Measurements from ENCODE around the gene ZNF837.
"Not testable (repeated sequence)": the region's sequence is repeated elsewhere in the genome, so short reads cannot be mapped to it uniquely, and the experiment has no call there.

The ZNF837 gene

DNA sequence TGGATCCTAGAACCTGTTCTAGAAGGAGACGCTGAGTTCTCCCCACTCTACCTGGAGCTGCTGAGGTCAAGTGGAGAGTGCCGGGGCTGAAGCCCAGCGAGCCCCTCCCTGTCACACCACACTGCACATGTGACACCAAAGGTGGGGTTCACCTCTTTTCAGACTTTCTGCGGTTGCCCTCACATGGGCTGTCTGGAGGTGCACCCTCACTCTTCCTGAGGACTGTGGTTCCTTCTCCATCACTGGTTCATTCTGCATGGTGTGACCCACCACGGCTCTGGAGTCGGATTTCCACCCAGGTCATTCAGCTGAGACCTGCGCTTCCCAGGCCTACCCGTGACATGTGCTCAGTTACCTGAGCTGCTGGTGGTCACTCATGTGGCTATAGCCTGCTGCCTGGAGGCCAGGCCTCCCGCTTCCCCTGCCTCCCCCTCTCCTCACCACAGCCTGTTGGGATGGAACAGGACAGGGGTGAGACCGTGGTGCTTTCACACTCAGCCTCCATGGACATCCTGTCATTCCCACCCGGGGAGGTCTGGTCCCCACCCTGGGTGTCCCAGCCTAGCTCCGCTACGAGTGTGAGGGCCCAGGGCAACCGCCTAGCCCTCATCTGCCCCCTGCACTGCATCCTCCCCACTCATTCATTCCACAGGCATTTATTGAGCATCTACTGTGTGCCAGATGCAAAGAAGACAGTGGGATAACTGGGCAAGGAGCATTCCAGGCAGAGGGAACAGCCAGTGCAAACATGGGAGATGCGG is 26.9 kb downstream of the ZNF837 start:
- DNase-seq: peak in 2 of 10 donors; percentile 23 to 42
- intact Hi-C loops (cut with DNase I): no loop called here

GRCh38 chr19:58352760-58353671 is 27.8 kb downstream of the ZNF837 start, which contains the start of gene A1BG:
TSS of gene A1BG (minus strand) at chr19:58353492. CDS start at chr19:58353437, 55 bp downstream.
- intact Hi-C loops (cut with DNase I): no loop called here
- peak in 2 of 10 donors; percentile 59 to 77 for DNase-seq

DNA sequence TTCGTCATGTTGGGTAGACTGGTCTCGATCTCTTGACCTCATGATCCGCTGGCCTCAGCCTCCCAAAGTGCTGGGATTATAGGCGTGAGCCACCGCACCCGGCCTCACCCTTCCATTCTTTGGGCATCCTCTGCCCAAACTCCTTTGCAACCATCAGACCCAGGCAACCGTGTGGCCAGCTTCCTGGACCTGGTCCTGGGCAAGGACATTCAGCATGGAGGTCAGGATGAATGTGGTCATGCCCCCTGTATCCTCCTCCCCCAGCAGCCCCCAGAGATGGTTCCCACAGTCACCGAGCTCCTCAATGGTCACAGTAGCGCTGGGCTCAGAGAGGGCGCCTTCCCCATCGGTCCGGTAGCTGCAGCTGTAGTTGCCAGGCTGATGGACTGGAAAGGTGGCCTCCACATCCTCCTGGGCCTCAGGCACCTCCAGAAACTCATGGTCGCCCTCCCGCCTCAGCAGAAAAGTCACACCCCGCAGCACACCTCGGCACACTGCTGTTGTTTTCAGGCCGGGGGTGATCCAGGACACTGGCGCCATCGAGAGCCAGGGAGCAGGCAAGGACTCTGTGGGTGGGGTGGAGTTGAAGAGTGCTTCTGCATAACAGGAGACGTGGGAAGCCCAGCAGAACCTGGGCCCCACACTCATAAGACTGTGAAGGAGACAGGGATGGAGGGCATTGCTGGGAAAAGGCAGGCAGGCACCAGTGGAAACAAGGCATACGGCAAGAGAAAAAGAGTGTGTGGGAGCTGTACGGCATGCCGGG is 28.7 kb downstream of the ZNF837 start:
- intact Hi-C loops (cut with DNase I): no loop called here

GRCh38 chr19:58351558-58351878 is 29.3 kb downstream of the ZNF837 start:
- DNase-seq: no peak
- intact Hi-C loops (cut with DNase I): no loop called here

More for the DNA sequence above, 28.7 kb downstream of the ZNF837 start:
- DNase-seq: peak in 2 of 10 donors; percentile 68 to 76

DNA sequence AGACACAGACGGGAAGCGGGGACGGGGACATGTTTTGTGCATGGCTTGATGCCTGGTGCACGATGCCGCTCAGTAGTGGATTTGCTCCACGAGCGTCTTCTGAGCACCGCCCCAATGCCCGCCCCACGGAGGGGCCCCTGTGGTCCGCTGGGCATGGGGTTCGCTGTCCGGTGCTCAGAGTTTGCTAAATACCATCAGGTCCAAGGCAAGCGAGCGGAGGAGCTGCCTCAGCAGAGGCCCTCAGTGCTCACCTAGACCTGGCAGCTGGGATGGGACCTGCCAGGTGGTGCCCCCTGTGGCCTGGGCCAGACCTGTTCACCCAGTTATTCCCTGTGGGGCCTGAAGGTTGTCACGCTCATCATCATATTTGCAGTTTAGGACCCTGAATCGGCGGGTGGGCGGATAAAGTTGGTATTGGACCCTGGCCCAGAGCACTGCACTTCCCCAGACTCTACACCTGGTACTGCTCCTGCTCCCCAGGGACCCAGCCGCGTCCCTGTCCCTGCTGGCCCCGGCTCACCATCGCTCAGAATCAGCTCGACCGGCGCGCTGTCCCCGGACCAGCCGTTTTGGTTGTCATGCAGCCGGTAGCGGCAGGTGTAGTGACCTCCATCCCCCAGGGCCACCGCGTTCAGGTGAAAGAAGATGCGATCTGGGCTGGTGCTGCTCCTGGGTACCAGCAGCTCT is 29.8 kb downstream of the ZNF837 start:
- intact Hi-C loops (cut with DNase I): no loop called here
- peak in 2 of 10 donors; percentile 73 to 76 for DNase-seq

DNA sequence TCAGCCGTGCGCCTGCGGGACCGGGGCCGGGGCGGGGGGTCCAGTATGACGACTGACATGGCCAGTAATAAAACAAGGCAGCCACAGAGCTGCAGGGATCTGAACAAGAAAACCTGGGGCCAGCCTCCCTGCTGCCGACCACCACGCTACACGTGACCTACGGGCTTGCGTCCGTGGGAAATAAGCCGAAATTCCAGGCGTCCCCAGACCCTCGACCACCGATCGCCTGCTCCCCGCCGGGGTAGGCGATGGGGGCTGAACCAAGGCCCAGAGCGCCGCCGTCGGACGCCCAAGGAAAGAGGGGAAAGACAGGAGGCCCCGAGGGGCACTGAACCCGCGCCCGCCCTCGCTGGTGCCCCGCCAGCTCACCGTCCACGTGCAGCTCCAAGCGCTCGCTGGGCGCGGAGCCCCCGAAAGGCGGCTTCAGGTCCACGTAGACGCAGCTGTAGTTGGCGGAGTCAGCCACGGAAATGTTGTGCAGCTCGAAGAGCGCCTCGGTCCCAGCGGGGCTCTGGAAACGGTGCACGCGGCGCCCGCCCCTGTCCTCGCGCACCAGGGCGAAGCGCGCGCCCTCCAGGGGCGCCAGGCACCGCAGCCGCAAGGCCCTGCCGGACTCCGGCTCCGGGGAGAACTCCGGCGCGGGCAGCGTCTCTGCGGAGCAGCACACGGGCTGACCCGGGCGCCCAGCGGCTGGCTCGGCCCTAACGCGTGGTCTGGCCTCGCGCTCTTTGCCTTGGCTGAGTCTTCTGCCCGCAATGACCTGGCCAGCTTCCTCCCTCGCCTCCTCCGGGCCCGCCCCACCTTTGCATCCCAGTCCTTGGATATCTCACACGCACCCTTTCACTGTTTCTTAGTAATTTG is 30.6 kb downstream of the ZNF837 start:
- DNase-seq: peak in 3 of 10 donors; percentile 50 to 73 (median 67)
- intact Hi-C loops (cut with DNase I): no loop called here

DNA sequence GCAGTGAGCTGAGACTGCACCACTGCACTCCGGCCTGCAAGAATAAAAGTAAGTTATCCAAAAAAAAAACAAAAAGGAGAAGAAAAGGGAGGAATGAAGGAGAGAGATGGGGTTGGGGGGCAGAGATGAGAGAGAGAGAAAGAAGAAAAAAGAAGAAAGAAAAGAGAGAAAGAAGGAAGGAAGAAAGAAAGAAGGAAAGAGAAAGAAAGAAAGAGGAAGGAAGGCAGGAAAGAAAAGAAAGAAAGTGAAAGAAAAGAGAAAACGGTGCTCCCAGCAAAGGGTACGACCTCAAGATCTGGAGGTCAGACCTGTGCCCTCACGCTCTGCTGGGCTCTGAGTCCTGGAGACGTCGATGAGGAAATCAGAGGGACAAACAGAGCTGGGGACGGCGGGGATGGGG is 31.2 kb downstream of the ZNF837 start:
- DNase-seq: no peak
- intact Hi-C loops (cut with DNase I): no loop called here

GRCh38 chr19:58348080-58348479 is 32.8 kb downstream of the ZNF837 start:
- DNase-seq; intact Hi-C loops (cut with DNase I): not testable (repeated sequence)

DNA sequence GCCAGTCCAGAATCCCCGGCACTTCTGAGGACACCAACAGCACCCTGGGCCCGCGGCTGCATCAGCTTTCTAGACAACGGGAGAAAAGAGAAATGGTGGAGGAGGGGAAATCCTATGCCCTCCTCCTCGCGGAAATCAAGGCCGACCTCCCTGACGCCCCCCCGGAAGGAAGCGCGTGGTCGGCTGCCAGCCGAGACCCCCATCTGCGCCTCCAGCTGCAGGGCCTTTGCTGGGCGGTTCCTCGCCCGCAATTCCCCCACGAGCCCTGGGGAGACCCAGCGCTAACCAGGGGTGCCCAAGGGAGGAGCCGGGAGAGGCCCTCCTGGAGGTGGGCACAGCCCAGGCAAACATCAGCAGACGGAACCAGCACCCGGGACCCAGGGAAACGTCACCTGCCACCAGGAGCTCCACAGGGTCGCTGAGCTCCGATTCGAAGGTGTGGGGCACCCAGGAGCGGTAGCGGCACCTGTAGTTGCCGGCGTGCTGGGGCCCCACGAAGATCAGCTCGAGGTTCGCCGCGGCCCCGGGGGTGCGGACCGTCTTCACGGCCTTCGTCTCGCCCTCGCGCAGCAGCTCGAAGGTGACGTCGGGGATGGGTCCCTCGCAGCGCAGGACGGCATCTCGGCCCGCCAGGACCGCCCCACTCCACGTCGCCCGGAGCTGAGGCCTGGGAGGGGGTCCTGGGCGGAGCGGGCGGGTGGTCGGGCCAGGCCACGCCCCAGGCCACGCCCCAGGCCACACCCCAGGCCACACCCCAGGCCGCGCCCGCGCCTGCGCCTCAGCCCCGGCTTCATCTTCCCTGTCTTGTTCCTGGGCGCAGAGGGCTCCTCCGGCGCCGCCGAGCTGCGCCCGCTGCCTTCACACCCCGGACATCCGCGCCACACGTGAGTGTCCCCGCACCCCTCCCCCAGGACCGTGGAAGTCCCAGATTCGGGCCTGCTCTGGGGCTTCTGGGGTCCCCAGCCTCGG is 33.6 kb downstream of the ZNF837 start:
- DNase-seq: peak; percentile 57 to 98 (median 75)
- intact Hi-C loops (cut with DNase I): loop anchor here (1.0 kb wide), 1 partner anchor 15 kb away; the partner anchor contains the start of gene ZNF497

- no peak for DNase-seq
- intact Hi-C loops (cut with DNase I): no loop called here
Measured at GRCh38 chr19:58345558-58345957, 35.3 kb downstream of the ZNF837 start.

DNA sequence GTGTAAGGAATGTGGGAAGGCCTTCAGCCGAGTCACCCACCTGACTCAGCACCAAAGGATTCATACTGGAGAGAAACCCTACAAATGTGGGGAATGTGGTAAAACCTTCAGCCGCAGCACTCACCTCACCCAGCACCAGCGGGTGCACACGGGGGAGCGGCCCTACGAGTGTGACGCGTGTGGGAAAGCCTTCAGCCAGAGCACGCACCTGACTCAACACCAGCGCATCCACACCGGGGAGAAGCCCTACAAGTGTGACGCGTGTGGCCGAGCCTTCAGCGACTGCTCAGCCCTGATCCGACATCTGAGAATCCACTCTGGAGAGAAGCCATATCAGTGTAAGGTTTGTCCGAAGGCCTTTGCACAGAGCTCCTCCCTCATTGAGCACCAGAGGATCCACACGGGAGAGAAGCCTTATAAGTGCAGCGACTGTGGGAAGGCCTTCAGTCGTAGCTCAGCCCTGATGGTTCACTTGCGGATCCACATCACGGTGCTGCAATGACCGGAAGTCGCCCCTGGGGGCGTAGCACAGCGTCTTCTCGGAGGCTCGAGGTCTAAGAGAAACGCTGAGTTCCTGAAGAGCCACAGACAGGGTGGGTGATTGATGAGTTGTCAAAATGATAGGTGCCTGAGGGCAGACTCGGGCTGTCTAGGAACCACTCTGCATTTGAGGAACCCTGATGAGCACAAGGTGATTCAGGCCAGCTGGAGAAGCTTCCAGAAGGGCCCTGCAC is 41.8 kb downstream of the ZNF837 start:
- peak in 1 of 10 donors; percentile 34 for DNase-seq
- intact Hi-C loops (cut with DNase I): no loop called here

- intact Hi-C loops (cut with DNase I): no loop called here
- DNase-seq: no peak
Measured at GRCh38 chr19:58338336-58338735, 42.5 kb downstream of the ZNF837 start.

DNA sequence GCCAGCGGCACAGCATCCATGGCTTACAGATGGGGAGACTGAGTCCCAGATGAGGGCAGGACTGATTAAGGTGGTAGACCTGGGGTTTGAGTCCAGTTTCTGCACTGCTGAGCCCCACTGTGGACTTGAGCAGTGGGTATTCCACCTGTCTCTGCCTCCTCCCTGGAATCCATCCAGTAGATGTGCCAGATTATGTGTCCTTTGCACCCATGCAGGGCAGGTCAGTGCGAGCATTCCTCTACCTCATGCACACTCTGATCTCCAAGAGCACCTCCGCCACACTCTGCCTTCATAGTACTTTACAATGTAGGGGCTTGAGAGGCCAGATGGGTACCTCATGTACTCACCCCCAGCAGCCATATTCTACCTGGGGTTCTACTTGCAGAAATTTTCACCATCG is 44.0 kb downstream of the ZNF837 start:
- no peak for DNase-seq
- intact Hi-C loops (cut with DNase I): no loop called here

DNA sequence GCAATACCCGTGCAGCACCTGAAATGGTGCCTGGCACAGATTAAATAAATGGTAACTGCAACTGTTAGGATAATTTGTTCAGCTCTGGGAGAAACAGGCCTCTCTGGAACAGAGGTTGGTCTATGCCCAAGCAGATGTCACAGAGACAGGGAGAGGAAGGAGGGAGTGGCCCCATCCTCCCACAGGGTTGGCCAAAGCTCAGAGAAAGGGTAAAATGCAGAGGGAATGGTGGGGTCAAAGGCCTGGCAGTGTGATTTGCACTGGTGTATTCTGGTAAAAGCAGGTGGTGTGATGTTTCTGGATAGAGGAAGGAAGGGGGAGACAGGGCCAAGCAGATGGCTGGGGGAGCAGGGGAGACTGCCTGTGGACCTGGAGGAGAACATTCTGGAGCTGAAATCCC is 44.6 kb downstream of the ZNF837 start:
- no peak for DNase-seq
- intact Hi-C loops (cut with DNase I): no loop called here

DNA sequence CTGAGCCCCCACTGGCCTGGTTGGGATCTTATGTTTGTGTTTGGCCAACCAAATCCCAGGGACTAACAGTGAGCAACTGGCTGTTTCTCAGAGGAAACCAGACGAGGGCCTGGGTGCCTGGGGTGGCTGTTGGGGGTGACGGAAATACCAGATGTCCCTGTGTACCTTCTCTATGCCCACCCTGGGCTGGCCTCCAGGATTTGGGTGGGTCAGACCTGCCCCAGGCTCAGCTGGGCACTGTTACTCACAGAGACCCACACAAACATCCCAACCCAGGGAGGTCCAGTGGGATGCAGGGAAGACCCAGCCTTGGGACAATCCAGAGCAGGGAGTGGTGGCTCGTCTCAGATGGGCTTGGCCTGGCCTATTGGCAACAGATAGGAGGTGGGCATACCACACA is 45.2 kb downstream of the ZNF837 start:
- intact Hi-C loops (cut with DNase I): no loop called here
- DNase-seq: no peak

- intact Hi-C loops (cut with DNase I): no loop called here
- DNase-seq: no peak
Measured at GRCh38 chr19:58334691-58335249, 46.1 kb downstream of the ZNF837 start.

DNA sequence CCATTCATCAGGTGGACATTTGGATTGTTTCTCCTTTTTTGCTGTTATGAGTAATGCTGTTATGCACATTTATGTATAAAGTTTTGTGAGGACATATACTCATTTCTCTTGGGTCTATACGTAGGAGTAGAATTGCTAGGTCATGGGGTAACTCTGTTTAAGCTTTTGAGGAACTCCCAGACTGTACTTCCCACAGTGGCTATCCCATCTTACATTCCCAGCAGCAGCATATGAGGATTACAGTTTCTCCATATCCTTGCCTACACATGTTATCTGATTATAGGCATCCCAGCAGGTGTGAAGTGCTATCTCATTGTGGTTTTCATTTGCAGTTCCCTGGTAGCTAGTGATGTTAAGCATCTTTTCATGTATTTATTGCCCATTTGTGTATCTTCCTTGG is 48.1 kb downstream of the ZNF837 start:
- no peak for DNase-seq
- intact Hi-C loops (cut with DNase I): no loop called here
